ENCODE measurements around the gene ZNF22. TPM values are rescaled to one million over a fixed set of nuclear protein-coding genes. Genes with fewer than 3 reads are reported as not detected.

The ZNF22 gene
- total RNA-seq, 1 donor from 2014 or later, result 20.6 TPM

DNA sequence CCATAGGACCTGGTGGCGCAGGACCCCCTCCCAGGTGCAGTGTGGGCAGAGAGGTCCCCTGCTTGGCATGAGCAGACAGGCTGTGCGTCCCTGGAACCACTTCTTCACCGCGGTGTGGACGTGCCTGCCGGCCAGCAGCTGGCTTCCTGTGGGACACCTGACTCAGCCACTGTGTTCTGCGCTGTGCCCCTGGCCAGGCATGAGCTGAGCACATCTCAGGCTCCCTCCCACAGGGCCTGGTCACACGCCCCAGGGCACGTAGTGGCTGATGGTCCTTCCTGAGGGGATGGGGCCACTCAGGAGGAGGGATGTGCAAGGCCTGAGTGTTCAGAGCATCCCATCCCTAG is 18.6 kb upstream of the ZNF22 start:
- intact Hi-C loops (cut with DNase I), result no loop called here
- no peak for DNase-seq (ENCODE audit: extremely low spot score in 2 of 2)

DNA sequence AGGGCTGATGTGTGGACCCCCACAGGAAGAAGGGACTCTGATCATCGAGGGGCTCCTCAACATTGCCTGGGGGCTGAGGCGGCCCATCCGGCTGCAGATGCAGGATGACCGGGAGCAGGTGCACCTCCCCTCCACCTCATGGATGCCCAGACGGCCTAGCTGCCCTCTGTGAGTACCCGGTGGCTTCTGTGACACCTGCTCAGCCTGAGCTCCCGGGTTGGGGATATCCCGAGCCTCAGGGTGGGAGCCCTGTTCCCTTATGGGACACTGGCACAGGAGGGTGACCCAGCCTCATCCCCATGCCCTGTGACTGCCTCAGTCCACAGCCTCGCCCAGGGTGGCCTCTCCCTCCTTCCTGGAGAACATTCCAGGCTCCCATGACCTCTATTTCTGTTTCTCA is 18.2 kb upstream of the ZNF22 start:
- peak overlapping the region; percentile 95 for H3K27ac ChIP-seq
- intact Hi-C loops (cut with DNase I), result no loop called here

More for the DNA sequence above, 18.6 kb upstream of the ZNF22 start:
- Histone ChIP-seq H3K4me1 (peaks cover 54% of the 10 kb centered on the region), H3K27ac (peak overlapping the region; percentile 95), H3K36me3 (no peaks in the 10 kb centered on the region), H3K9me3 (no peaks in the 10 kb centered on the region), H3K4me3 (no peak overlapping the region), H3K27me3 (no peaks in the 10 kb centered on the region)
- no peak for TF ChIP-seq POLR2AphosphoS5 (IDR thresholded peaks at IDR 0.05; ENCODE audit: insufficient read depth in 1 of 2, low read depth in 1 of 2)
- no peak for TF ChIP-seq POLR2A (IDR thresholded peaks at IDR 0.05)
- TF ChIP-seq, protein P1, sequence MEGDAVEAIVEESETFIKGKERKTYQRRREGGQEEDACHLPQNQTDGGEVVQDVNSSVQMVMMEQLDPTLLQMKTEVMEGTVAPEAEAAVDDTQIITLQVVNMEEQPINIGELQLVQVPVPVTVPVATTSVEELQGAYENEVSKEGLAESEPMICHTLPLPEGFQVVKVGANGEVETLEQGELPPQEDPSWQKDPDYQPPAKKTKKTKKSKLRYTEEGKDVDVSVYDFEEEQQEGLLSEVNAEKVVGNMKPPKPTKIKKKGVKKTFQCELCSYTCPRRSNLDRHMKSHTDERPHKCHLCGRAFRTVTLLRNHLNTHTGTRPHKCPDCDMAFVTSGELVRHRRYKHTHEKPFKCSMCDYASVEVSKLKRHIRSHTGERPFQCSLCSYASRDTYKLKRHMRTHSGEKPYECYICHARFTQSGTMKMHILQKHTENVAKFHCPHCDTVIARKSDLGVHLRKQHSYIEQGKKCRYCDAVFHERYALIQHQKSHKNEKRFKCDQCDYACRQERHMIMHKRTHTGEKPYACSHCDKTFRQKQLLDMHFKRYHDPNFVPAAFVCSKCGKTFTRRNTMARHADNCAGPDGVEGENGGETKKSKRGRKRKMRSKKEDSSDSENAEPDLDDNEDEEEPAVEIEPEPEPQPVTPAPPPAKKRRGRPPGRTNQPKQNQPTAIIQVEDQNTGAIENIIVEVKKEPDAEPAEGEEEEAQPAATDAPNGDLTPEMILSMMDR (IDR thresholded peaks at IDR 0.05), result no peak

DNA sequence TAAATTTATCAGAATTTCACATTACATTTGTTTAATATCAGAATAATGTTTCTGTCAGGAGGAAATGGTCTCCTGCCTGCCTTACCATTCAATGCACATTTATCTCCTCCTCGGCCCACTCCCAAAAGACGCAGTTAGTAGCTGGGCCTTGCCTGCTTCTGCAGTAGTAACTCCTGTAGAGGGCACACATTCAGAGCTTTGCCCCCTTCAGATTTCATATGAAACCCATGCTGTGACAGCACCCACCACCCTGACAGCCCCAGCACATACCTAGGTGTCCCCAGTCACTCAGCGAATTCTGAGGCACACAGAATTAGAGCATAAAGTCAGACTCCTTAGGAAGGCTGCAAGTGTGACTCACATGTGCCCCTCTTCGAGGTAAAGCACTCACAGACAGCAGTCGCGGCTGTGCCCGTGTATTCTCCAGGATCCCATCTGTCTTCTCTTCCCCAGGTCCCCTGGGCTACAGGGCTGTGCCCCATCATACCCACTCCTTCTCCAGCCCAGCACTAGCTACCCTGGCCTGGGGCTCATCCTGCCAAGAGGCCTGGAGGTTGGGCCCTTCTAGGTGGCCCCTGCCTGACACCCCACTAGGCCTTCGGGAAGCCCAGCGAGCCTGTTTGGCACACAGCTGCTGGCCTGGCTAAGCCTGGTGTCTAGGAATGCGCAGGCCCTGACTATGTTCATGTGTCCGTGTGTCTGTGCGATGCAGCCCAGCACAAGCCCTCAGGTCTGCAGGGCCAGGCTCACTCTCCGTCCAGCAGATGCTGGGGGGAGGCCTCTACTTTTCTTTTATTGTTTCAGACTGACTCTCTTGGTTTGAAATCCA is 17.4 kb upstream of the ZNF22 start:
- Histone ChIP-seq H3K9me3 (no peaks in the 10 kb centered on the region), H3K4me3 (no peak overlapping the region), H3K4me1 (peaks cover 45% of the 10 kb centered on the region), H3K27me3 (no peaks in the 10 kb centered on the region), H3K27ac (peak overlapping the region; percentile 95), H3K36me3 (no peaks in the 10 kb centered on the region)
- no peak for DNase-seq (ENCODE audit: extremely low spot score in 2 of 2)
- TF ChIP-seq POLR2A (IDR thresholded peaks at IDR 0.05), result no peak
- no peak for TF ChIP-seq POLR2AphosphoS5 (IDR thresholded peaks at IDR 0.05; ENCODE audit: insufficient read depth in 1 of 2, low read depth in 1 of 2)
- TF ChIP-seq, protein P1 (IDR thresholded peaks at IDR 0.05), result no peak
- intact Hi-C loops (cut with DNase I), result no loop called here

More for the DNA sequence above, 18.2 kb upstream of the ZNF22 start:
- no peak for DNase-seq (ENCODE audit: extremely low spot score in 2 of 2)
- Histone ChIP-seq H3K4me3 (no peak overlapping the region), H3K4me1 (peaks cover 50% of the 10 kb centered on the region), H3K36me3 (no peaks in the 10 kb centered on the region), H3K9me3 (no peaks in the 10 kb centered on the region), H3K27me3 (no peaks in the 10 kb centered on the region)
- TF ChIP-seq POLR2A (IDR thresholded peaks at IDR 0.05) (no peak), POLR2AphosphoS5 (IDR thresholded peaks at IDR 0.05; ENCODE audit: insufficient read depth in 1 of 2, low read depth in 1 of 2) (no peak)
- TF ChIP-seq, protein P1 (IDR thresholded peaks at IDR 0.05), result no peak

DNA sequence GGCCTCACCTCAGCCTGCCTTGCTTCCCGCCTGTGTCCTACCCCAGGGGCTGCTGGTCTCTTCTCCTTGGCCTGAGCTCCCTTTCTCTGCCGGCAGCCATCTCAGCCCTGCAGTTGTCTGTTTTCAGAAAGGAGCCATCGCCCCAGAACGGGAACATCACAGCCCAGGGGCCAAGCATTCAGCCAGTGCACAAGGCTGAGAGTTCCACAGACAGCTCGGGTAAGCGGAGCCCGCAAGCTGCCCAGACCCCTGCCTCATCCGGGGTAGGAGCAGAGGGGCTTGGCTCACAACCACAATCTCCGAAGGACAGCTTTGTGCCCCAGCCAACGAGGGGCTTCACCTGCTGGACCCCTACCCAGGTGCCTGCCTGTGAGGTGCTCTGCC is 16.8 kb upstream of the ZNF22 start:
- Histone ChIP-seq H3K27ac (peak overlapping the region; percentile 33), H3K27me3 (no peaks in the 10 kb centered on the region), H3K36me3 (no peaks in the 10 kb centered on the region), H3K9me3 (no peaks in the 10 kb centered on the region), H3K4me3 (no peak overlapping the region), H3K4me1 (peaks cover 39% of the 10 kb centered on the region)
- no peak for DNase-seq (ENCODE audit: extremely low spot score in 2 of 2)
- TF ChIP-seq, protein P1 (IDR thresholded peaks at IDR 0.05), result no peak
- no peak for TF ChIP-seq POLR2AphosphoS5 (IDR thresholded peaks at IDR 0.05; ENCODE audit: insufficient read depth in 1 of 2, low read depth in 1 of 2)
- TF ChIP-seq POLR2A (IDR thresholded peaks at IDR 0.05), result no peak
- intact Hi-C loops (cut with DNase I), result no loop called here

DNA sequence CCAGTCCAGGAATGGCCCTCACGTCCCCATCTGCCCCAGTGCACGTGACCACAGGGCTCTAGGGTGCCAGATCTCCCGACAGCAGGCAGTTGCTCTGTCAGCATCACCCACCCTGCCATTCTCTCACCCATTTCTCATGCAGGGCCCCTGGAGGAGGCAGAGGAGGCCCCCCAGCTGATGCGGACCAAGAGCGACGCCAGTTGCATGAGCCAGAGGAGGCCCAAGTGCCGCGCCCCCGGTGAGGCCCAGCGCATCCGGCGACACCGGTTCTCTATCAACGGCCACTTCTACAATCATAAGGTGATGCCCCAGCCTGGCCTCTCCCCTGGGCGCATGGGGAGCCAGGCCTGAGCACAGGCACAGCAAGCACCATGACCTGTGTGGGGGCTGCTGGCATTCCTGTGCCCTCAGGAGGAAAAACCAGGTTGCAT is 16.0 kb upstream of the ZNF22 start:
- no peak for DNase-seq (ENCODE audit: extremely low spot score in 2 of 2)

More for the DNA sequence above, 16.0 kb upstream of the ZNF22 start:
- no peak overlapping the region for H3K4me3 ChIP-seq
- H3K9me3 ChIP-seq, result no peaks in the 10 kb centered on the region
- peak overlapping the region; percentile 33 for H3K27ac ChIP-seq
- intact Hi-C loops (cut with DNase I), result no loop called here
- TF ChIP-seq POLR2A (IDR thresholded peaks at IDR 0.05), result no peak
- TF ChIP-seq, protein P1 (IDR thresholded peaks at IDR 0.05), result no peak
- TF ChIP-seq POLR2AphosphoS5 (IDR thresholded peaks at IDR 0.05; ENCODE audit: insufficient read depth in 1 of 2, low read depth in 1 of 2), result no peak
- H3K36me3 ChIP-seq, result no peaks in the 10 kb centered on the region
- H3K4me1 ChIP-seq, result peaks cover 31% of the 10 kb centered on the region
- H3K27me3 ChIP-seq, result no peaks in the 10 kb centered on the region

Data from vagina (tissue), 2 donors.